ENCODE data around the gene ERBB2. TPM values are rescaled to one million over a fixed set of nuclear protein-coding genes. Genes with fewer than 3 reads are reported as not detected.

The ERBB2 gene
- total and polyA plus RNA-seq, 9 of the 15 experiments (the other 6 are each of a cell fraction or from before 2014, with no cell fraction given) = 0.74 to 5.6 (median 3.3) TPM

DNA sequence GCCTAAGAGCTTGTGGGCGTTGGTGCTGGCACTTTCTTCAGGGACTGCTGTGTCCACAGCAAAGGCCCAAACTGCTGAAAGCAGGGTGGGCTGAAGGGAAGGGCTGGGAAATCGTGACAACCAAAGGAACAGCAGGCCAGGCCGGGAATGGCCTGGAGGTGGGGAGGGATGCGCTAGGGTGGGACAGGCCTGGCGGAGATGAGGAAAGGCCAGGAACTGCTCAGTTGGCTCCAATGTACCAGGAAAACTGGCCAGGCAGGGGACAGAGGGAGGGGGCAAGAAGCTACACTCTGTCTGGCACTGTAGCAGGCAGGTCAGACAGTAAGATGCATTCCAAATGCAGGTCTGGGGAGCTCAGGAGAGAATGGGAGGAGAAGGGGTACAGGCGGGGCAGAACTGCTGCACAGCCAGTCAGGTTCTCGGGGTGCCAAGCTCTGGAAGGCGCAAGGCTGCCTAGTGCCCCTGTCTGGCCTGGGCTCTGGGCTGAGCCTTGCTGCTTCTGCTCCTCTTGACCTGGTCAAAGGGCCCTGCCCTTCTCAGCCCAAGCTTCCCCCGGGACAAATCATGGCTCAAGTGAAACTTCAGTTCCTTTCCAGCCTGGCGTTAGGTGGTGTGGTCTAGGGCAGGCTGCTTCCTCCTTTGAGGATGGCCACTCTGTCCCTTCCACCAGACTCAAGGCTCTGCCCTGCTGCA lies 24.3 kb upstream of the ERBB2 start:
- no peak for TF ChIP-seq NCOA1 (IDR thresholded peaks at IDR 0.05; ENCODE audit: low read depth)
- 0 out of 2 replicates have a peak, but pooled peaks have one; percentile 41 for TF ChIP-seq BCOR (IDR thresholded peaks at IDR 0.05)
- H3K4me3 ChIP-seq = no peak overlapping the region
- H4K20me1 ChIP-seq (replicated peaks; ENCODE audit: control insufficient read depth, insufficient read depth, low read length) = no peaks in the 10 kb centered on the region; the same call in 1 of the 2 replicates
- ATAC-seq = no peak
- BruUV-seq (replicated peaks) = no TSS peak
- POLR2A ChIA-PET = interaction anchor here (0.6 to 1.6 kb wide), 5 partner anchors 9 to 99 kb away, joined by 3 to 12 read pairs (median 4); partner anchors contain the start of gene PGAP3
- FAIRE-seq = peak; percentile 23
- H3K36me3 ChIP-seq (ENCODE audit: control insufficient read depth, insufficient read depth, low read length) = peaks cover 5% of the 10 kb centered on the region; the same call in 2 of the 3 replicates
- H3K27ac ChIP-seq (ENCODE audit: extremely low read depth, low read depth, low read length) = peak overlapping the region; percentile 17; the same call in 2 of the 3 replicates
- in situ Hi-C loops (cut with MboI) (no loop called here), intact Hi-C loops (cut with micrococcal nuclease) (no loop called here)
- H3K9me1 ChIP-seq (ENCODE audit: control insufficient read depth, insufficient read depth, low read length) = no peaks in the 10 kb centered on the region
- H3K4me2 ChIP-seq (ENCODE audit: insufficient read depth, low read length) = no peak overlapping the region; the same call in 1 of the 2 replicates
- H3K27me3 ChIP-seq (ENCODE audit: control insufficient read depth in 2 of 2, insufficient read depth in 2 of 2, low read length in 2 of 2) = no peaks in the 10 kb centered on the region
- peak overlapping the region; percentile 33; the same call in 1 of the 2 replicates for H2AFZ ChIP-seq (ENCODE audit: low read depth, low read length)
- H3K4me1 ChIP-seq (replicated peaks in 1 of 2; ENCODE audit: control insufficient read depth in 2 of 2, insufficient read depth in 2 of 2, low read length in 2 of 2) = peaks cover 30 to 72% of the 10 kb centered on the region in 2 experiments; a peak in 4 of 5 replicates
- H3K9ac ChIP-seq (ENCODE audit: insufficient read depth in 1 of 2, low read depth in 2 of 2, low read length in 2 of 2) = peak overlapping the region in 1 of 2 experiments; percentile 88; a peak in 2 of 4 replicates
- WGBS (ENCODE audit: insufficient coverage, low coverage, missing lambda C conversion rate) = 70% methylated on average over 9 of the region's 10 CpGs
- no peaks in the 10 kb centered on the region for H3K9me3 ChIP-seq (replicated peaks; ENCODE audit: control insufficient read depth, insufficient read depth, low read depth, low read length)
- CTCF ChIA-PET (ENCODE audit: low intra/inter-chr PET ratio) = interaction anchor here (1.3 kb wide), 1 partner anchor 53 kb away, joined by 3 read pairs; no protein-coding TSS in a partner anchor
- DNase-seq (ENCODE audit: extremely low read depth in 1 of 4, low spot score in 3 of 4) = no peak
- no peaks in the 10 kb centered on the region for H3K79me2 ChIP-seq (ENCODE audit: control insufficient read depth, insufficient read depth, low read length)

DNA sequence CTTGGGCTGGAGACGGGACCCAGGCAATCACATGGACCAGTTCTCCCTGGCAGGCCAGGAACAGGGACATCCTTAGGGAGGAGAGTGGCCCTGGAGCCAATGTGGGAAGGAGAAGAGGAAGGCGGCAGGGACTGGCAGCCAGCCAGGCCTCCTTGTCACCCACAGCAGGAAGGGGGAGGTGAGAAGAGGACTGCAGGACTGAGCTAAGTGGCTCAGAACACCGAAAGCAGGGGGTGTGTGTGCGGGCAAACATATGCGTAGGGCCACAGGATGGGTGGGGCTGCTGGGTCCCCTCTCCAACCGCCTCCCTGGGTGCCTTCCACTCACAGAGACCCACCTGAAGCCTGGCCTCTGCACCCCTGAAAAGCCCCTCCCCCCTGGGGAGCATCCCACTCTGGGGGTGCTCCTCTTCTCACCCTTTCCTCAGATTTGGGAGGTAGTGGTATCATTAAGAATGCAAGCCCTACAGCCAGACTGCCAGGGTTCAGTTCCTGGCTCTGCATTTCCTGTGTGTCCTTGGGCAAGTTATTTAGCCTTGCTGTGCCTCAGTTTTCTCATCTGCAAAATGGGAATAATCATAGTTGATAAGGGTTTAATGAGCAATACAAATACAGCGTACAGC lies 23.6 kb upstream of the ERBB2 start:
- Histone ChIP-seq H3K27ac (ENCODE audit: extremely low read depth, low read depth, low read length) (peak overlapping the region; percentile 17; the same call in 1 of the 3 replicates), H3K9me1 (ENCODE audit: control insufficient read depth, insufficient read depth, low read length) (no peaks in the 10 kb centered on the region), H3K27me3 (ENCODE audit: control insufficient read depth in 2 of 2, insufficient read depth in 2 of 2, low read length in 2 of 2) (no peaks in the 10 kb centered on the region), H3K9me3 (replicated peaks; ENCODE audit: control insufficient read depth, insufficient read depth, low read depth, low read length) (no peaks in the 10 kb centered on the region), H2AFZ (ENCODE audit: low read depth, low read length) (peak overlapping the region; percentile 33; the same call in 1 of the 2 replicates), H3K4me2 (ENCODE audit: insufficient read depth, low read length) (no peak overlapping the region), H3K36me3 (ENCODE audit: control insufficient read depth, insufficient read depth, low read length) (peaks cover 5% of the 10 kb centered on the region; the same call in 2 of the 3 replicates), H3K9ac (ENCODE audit: insufficient read depth in 1 of 2, low read depth in 2 of 2, low read length in 2 of 2) (peak overlapping the region in 1 of 2 experiments; percentile 88; a peak in 2 of 4 replicates), H3K79me2 (ENCODE audit: control insufficient read depth, insufficient read depth, low read length) (no peaks in the 10 kb centered on the region), H4K20me1 (replicated peaks; ENCODE audit: control insufficient read depth, insufficient read depth, low read length) (no peaks in the 10 kb centered on the region; the same call in 1 of the 2 replicates), H3K4me1 (replicated peaks in 1 of 2; ENCODE audit: control insufficient read depth in 2 of 2, insufficient read depth in 2 of 2, low read length in 2 of 2) (peaks cover 30 to 68% of the 10 kb centered on the region in 2 experiments; a peak in 4 of 5 replicates), H3K4me3 (no peak overlapping the region)
- CTCF ChIA-PET (ENCODE audit: low intra/inter-chr PET ratio) = interaction anchor here (1.3 kb wide), 1 partner anchor 54 kb away, joined by 3 read pairs; no protein-coding TSS in a partner anchor
- no TSS peak for BruUV-seq (replicated peaks)
- intact Hi-C loops (cut with micrococcal nuclease) (no loop called here), in situ Hi-C loops (cut with MboI) (no loop called here)
- WGBS (ENCODE audit: insufficient coverage, low coverage, missing lambda C conversion rate) = 38% methylated on average over 7 of the region's 7 CpGs
- peak; percentile 60 to 69 (median 68) for DNase-seq (ENCODE audit: extremely low read depth in 1 of 4, low spot score in 3 of 4)
- peak; percentile 32 for ATAC-seq
- POLR2A ChIA-PET = interaction anchor here (0.6 to 1.6 kb wide), 4 partner anchors 8 to 98 kb away, joined by 3 to 12 read pairs (median 4); partner anchors contain the start of gene PGAP3
- FAIRE-seq = no peak
- TF ChIP-seq ZNF224 (CRISPR knock-in tag; IDR thresholded peaks at IDR 0.05) (no peak), ZNF77 (CRISPR knock-in tag; IDR thresholded peaks at IDR 0.05) (no peak), ZBTB17 (CRISPR knock-in tag; IDR thresholded peaks at IDR 0.05) (no peak), CBX3 (IDR thresholded peaks at IDR 0.05; ENCODE audit: borderline replicate concordance in 1 of 2, low read length in 2 of 2) (peak in 1 of 2 experiments; percentile 44; a peak in 1 of 3 replicates), CBX5 (IDR thresholded peaks at IDR 0.05; ENCODE audit: borderline replicate concordance, low read depth) (no peak)
- TF ChIP-seq, protein P1, sequence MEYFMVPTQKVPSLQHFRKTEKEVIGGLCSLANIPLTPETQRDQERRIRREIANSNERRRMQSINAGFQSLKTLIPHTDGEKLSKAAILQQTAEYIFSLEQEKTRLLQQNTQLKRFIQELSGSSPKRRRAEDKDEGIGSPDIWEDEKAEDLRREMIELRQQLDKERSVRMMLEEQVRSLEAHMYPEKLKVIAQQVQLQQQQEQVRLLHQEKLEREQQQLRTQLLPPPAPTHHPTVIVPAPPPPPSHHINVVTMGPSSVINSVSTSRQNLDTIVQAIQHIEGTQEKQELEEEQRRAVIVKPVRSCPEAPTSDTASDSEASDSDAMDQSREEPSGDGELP (CRISPR knock-in tag; IDR thresholded peaks at IDR 0.05; ENCODE audit: borderline replicate concordance) = no peak
- TF ChIP-seq, protein P2, sequence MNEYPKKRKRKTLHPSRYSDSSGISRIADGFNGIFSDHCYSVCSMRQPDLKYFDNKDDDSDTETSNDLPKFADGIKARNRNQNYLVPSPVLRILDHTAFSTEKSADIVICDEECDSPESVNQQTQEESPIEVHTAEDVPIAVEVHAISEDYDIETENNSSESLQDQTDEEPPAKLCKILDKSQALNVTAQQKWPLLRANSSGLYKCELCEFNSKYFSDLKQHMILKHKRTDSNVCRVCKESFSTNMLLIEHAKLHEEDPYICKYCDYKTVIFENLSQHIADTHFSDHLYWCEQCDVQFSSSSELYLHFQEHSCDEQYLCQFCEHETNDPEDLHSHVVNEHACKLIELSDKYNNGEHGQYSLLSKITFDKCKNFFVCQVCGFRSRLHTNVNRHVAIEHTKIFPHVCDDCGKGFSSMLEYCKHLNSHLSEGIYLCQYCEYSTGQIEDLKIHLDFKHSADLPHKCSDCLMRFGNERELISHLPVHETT (CRISPR knock-in tag; conservative IDR thresholded peaks at IDR 0.05 in 1 of 2, IDR thresholded peaks at IDR 0.05 in 1 of 2) = no peak
